GM23338 (cell line): ENCODE measurements around the gene CCDC73. TPM values are rescaled to one million over a fixed set of nuclear protein-coding genes. Genes with fewer than 3 reads are reported as not detected.

Experiments
- ATAC-seq: fragments of 200-7000 bp; cut with Tn5 transposase; 3 replicates; pipeline ENCODE4 v1.9.1; 2020
- DNase-seq: peaks from one replicate; pipeline ENCODE4 v3.0.0-alpha.2; 2015; ENCODE audit warnings: low spot score
- H2AFZ ChIP-seq: fragments of 200-600 bp; sonication (generic); 2 replicates; pipeline ENCODE4 v1.8.0; 2016; ENCODE audit warnings: antibody characterized with exemption, mild to moderate bottlenecking, moderate library complexity
- H3F3A ChIP-seq: fragments of 200-600 bp; sonication (generic); replicated peaks from 2 replicates; pipeline ENCODE4 v1.8.0; 2017; ENCODE audit warnings: antibody characterized with exemption, mixed run types, low read depth
- H3K27ac ChIP-seq: fragments of 200-600 bp; sonication (generic); 2 replicates; pipeline ENCODE4 v1.6.1; 2016; ENCODE audit warnings: low read depth
- H3K27me3 ChIP-seq: fragments of 200-600 bp; sonication (generic); 2 replicates; pipeline ENCODE4 v1.8.0; 2016; ENCODE audit warnings: mild to moderate bottlenecking, mixed run types, moderate library complexity; ENCODE audit not compliant: insufficient read depth
- H3K36me3 ChIP-seq: fragments of 200-600 bp; sonication (generic); 2 replicates; pipeline ENCODE4 v1.8.0; 2016; ENCODE audit warnings: mild to moderate bottlenecking; ENCODE audit not compliant: insufficient read depth
- H3K4me1 ChIP-seq: fragments of 200-600 bp; sonication (generic); 2 replicates; pipeline ENCODE4 v1.8.0; 2016; ENCODE audit warnings: mild to moderate bottlenecking, moderate library complexity; ENCODE audit not compliant: insufficient read depth
- H3K4me2 ChIP-seq: fragments of 200-600 bp; sonication (generic); 2 replicates; pipeline ENCODE4 v1.7.1; 2017; ENCODE audit warnings: mixed run types
- H3K4me3 ChIP-seq: fragments of 200-600 bp; sonication (generic); 2 replicates; pipeline ENCODE4 v1.6.1; 2016; ENCODE audit warnings: mixed run types
- H3K79me2 ChIP-seq: fragments of 200-600 bp; sonication (generic); replicated peaks from 2 replicates; pipeline ENCODE4 v1.8.0; 2017; ENCODE audit warnings: mild to moderate bottlenecking; ENCODE audit not compliant: insufficient read depth
- H3K9me2 ChIP-seq: fragments of 200-600 bp; sonication (generic); 2 replicates; pipeline ENCODE4 v1.8.0; 2017; ENCODE audit not compliant: insufficient read depth
- H4K20me1 ChIP-seq: fragments of 200-600 bp; sonication (generic); replicated peaks from 2 replicates; pipeline ENCODE4 v1.8.0; 2017; ENCODE audit warnings: mild to moderate bottlenecking; ENCODE audit not compliant: insufficient read depth
- H3K27ac Mint-ChIP-seq: 2 replicates; pipeline ENCODE4 v1.8.0; 2020; ENCODE audit warnings: inconsistent platforms, mild to moderate bottlenecking, moderate library complexity, mixed read lengths
- H3K27me3 Mint-ChIP-seq: 3 replicates; pipeline ENCODE4 v1.8.0; 2022; ENCODE audit warnings: low read depth, mild to moderate bottlenecking, moderate library complexity, mixed read lengths, inconsistent platforms; ENCODE audit not compliant: insufficient read depth, poor library complexity
- H3K36me3 Mint-ChIP-seq: 3 replicates; pipeline ENCODE4 v1.8.0; 2021; ENCODE audit warnings: low read depth, mild to moderate bottlenecking, inconsistent platforms, moderate library complexity, mixed read lengths
- H3K4me1 Mint-ChIP-seq: 3 replicates; pipeline ENCODE4 v1.8.0; 2020; ENCODE audit warnings: mild to moderate bottlenecking, inconsistent platforms, mixed read lengths
- H3K4me3 Mint-ChIP-seq: 3 replicates; pipeline ENCODE4 v1.8.0; 2021; ENCODE audit warnings: moderate library complexity, mild to moderate bottlenecking, inconsistent platforms, mixed read lengths
- H3K9me3 Mint-ChIP-seq: 3 replicates; pipeline ENCODE4 v1.8.0; 2020; ENCODE audit warnings: moderate library complexity, mild to moderate bottlenecking, inconsistent platforms, mixed read lengths
- EZH2 ChIP-seq: fragments of 200-600 bp; sonication (generic); IDR thresholded peaks from one replicate; pipeline ENCODE4 v1.8.0; 2017; ENCODE audit warnings: antibody characterized with exemption, mild to moderate bottlenecking, low read depth; ENCODE audit not compliant: unreplicated experiment
- EZH2phosphoT487 ChIP-seq: fragments of 200-600 bp; sonication (generic); IDR thresholded peaks from one replicate; pipeline ENCODE4 v1.8.1; 2018; ENCODE audit warnings: antibody characterized with exemption; ENCODE audit not compliant: unreplicated experiment
- ZNF114 ChIP-seq: fragments of 250-450 bp; sonication (Bioruptor Pico); IDR thresholded peaks from 2 replicates; pipeline ENCODE4 v1.5.0; 2020; ENCODE audit warnings: mild to moderate bottlenecking, moderate library complexity
- ZNF331 ChIP-seq: fragments of 250-450 bp; sonication (Bioruptor Pico); IDR thresholded peaks from 2 replicates; pipeline ENCODE4 v1.5.0; 2020; ENCODE audit warnings: low read depth, mild to moderate bottlenecking, moderate library complexity
- polyA plus RNA-seq: library from polyadenylated mRNA; unstranded; fragments of >200 nt; fragmentation: Nextera tagmentation; extraction: Ambion mirVana; gene quantifications from 2 replicates; pipeline ENCODE4 v1.2.1, GENCODE V29; 2016
- total RNA-seq: library from RNA; depleted of rRNA; stranded (reverse); fragments of >200 nt; shearing (Covaris generic); gene quantifications from 2 replicates; pipeline ENCODE4 v1.2.3, GENCODE V29; 2014
- TF ChIP-seq, protein P1 (sequence below), 2 experiments: fragments of 200-600 bp in 1 of 2; sonication (generic) in 1 of 2; conservative IDR thresholded peaks; 2 replicates each; pipeline versions ENCODE4 v1.5.1 to v1.6.1; 2016 to 2017; ENCODE audit warnings: antibody characterized with exemption in 2 of 2, low read depth in 2 of 2, mild to moderate bottlenecking in 2 of 2, moderate library complexity in 1 of 2
- TF ChIP-seq, protein P2 (sequence below): IDR thresholded peaks from one replicate; pipeline ENCODE4 v1.6.1; 2018; ENCODE audit warnings: antibody characterized with exemption; ENCODE audit not compliant: unreplicated experiment
- TF ChIP-seq, protein P3 (sequence below): IDR thresholded peaks from 2 replicates; pipeline ENCODE4 v1.6.1; 2016; ENCODE audit warnings: antibody characterized with exemption
- TF ChIP-seq, protein P4 (sequence below): fragments of 250-450 bp; sonication (Bioruptor Pico); IDR thresholded peaks from 2 replicates; pipeline ENCODE4 v1.5.0; 2020; ENCODE audit warnings: mild to moderate bottlenecking, moderate library complexity

The CCDC73 gene
- total and polyA plus RNA-seq, 2 experiments from 2014 or later = 0.06 TPM; not detected in 1

DNA sequence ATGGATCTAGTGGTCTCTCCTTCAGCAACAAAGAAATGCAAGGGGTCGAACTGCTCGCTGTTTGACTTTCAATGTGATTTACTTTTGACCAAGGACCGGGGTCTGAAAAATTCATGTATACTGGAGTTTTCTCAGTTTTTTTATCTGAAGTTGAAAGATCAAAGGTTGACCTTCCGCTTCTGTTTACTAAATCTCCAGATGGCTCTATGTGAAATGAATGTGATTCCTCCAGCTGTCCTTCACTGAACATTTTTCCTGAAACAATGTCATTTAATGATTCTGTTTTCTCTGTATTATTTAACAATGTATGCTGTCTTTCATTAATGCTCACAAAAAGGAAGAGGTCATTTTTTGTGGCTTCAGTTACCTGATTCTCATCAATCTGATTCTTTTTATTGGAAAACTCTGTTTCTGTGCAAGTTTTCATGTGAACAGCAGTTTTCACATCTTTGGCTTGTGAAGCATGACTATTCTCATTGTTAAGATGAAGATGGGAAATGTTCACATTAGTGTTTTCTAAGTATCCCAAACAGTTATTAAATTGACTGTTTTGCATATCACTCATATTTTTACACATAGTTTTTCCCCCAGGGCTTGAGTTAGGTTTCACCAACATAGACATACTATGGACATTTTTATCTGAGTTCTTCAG is 180.8 kb downstream of the CCDC73 start (continued):
- TF ChIP-seq, protein P1, sequence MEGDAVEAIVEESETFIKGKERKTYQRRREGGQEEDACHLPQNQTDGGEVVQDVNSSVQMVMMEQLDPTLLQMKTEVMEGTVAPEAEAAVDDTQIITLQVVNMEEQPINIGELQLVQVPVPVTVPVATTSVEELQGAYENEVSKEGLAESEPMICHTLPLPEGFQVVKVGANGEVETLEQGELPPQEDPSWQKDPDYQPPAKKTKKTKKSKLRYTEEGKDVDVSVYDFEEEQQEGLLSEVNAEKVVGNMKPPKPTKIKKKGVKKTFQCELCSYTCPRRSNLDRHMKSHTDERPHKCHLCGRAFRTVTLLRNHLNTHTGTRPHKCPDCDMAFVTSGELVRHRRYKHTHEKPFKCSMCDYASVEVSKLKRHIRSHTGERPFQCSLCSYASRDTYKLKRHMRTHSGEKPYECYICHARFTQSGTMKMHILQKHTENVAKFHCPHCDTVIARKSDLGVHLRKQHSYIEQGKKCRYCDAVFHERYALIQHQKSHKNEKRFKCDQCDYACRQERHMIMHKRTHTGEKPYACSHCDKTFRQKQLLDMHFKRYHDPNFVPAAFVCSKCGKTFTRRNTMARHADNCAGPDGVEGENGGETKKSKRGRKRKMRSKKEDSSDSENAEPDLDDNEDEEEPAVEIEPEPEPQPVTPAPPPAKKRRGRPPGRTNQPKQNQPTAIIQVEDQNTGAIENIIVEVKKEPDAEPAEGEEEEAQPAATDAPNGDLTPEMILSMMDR (conservative IDR thresholded peaks at IDR 0.05; ENCODE audit: low read depth in 2 of 2) = no peak
- TF ChIP-seq, protein P2, sequence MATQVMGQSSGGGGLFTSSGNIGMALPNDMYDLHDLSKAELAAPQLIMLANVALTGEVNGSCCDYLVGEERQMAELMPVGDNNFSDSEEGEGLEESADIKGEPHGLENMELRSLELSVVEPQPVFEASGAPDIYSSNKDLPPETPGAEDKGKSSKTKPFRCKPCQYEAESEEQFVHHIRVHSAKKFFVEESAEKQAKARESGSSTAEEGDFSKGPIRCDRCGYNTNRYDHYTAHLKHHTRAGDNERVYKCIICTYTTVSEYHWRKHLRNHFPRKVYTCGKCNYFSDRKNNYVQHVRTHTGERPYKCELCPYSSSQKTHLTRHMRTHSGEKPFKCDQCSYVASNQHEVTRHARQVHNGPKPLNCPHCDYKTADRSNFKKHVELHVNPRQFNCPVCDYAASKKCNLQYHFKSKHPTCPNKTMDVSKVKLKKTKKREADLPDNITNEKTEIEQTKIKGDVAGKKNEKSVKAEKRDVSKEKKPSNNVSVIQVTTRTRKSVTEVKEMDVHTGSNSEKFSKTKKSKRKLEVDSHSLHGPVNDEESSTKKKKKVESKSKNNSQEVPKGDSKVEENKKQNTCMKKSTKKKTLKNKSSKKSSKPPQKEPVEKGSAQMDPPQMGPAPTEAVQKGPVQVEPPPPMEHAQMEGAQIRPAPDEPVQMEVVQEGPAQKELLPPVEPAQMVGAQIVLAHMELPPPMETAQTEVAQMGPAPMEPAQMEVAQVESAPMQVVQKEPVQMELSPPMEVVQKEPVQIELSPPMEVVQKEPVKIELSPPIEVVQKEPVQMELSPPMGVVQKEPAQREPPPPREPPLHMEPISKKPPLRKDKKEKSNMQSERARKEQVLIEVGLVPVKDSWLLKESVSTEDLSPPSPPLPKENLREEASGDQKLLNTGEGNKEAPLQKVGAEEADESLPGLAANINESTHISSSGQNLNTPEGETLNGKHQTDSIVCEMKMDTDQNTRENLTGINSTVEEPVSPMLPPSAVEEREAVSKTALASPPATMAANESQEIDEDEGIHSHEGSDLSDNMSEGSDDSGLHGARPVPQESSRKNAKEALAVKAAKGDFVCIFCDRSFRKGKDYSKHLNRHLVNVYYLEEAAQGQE = no peak
- TF ChIP-seq EZH2 = no peak

DNA sequence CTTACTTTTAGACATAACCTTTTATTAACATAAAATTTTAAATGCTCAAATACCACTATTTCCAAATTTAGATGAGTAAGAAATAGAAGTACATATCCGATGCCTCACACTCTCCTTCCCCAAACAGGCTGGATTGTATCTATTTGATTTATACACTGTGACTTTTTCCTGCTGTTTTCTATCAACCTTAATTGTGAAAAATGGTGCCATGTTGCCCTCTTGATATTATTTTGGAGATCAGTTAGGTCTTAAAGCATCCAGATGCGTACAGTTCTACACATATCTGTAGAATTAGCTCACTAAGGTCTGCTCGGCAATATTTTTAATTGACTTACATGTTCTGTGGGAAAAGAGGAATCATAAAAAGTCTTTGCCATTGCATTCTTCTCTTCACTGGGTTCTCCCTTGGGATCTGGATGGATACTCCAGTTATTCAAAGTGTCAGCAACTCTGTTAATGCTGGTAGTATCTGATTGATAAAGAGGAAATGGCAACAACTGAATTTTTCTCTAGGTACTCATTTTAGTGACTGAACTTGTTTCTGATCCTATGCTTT is 183.6 kb downstream of the CCDC73 start:
- peaks cover 33% of the 10 kb centered on the region for H3K9me3 Mint-ChIP-seq
- peaks cover 6% of the 10 kb centered on the region for H3K27me3 Mint-ChIP-seq
- H3K36me3 Mint-ChIP-seq = peaks cover 35% of the 10 kb centered on the region
- H3K27ac Mint-ChIP-seq = no peak overlapping the region
- Histone ChIP-seq H3K4me2 (no peak overlapping the region), H3K9me2 (no peaks in the 10 kb centered on the region), H3K27ac (no peak overlapping the region), H3K27me3 (no peaks in the 10 kb centered on the region), H2AFZ (no peak overlapping the region), H3K79me2 (no peaks in the 10 kb centered on the region), H3K36me3 (no peaks in the 10 kb centered on the region), H3F3A (no peaks in the 10 kb centered on the region), H4K20me1 (no peaks in the 10 kb centered on the region), H3K4me3 (no peak overlapping the region), H3K4me1 (0 out of 2 replicates have a peak, but pooled peaks cover 6% of the 10 kb centered on the region)
- peaks cover 4% of the 10 kb centered on the region for H3K4me1 Mint-ChIP-seq
- ATAC-seq (no peak), DNase-seq (no peak)
- no peak overlapping the region for H3K4me3 Mint-ChIP-seq
- TF ChIP-seq, protein P1 (conservative IDR thresholded peaks at IDR 0.05; ENCODE audit: low read depth in 2 of 2) = no peak
- TF ChIP-seq, protein P3, sequence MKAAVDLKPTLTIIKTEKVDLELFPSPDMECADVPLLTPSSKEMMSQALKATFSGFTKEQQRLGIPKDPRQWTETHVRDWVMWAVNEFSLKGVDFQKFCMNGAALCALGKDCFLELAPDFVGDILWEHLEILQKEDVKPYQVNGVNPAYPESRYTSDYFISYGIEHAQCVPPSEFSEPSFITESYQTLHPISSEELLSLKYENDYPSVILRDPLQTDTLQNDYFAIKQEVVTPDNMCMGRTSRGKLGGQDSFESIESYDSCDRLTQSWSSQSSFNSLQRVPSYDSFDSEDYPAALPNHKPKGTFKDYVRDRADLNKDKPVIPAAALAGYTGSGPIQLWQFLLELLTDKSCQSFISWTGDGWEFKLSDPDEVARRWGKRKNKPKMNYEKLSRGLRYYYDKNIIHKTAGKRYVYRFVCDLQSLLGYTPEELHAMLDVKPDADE = no peak
- TF ChIP-seq, protein P4, sequence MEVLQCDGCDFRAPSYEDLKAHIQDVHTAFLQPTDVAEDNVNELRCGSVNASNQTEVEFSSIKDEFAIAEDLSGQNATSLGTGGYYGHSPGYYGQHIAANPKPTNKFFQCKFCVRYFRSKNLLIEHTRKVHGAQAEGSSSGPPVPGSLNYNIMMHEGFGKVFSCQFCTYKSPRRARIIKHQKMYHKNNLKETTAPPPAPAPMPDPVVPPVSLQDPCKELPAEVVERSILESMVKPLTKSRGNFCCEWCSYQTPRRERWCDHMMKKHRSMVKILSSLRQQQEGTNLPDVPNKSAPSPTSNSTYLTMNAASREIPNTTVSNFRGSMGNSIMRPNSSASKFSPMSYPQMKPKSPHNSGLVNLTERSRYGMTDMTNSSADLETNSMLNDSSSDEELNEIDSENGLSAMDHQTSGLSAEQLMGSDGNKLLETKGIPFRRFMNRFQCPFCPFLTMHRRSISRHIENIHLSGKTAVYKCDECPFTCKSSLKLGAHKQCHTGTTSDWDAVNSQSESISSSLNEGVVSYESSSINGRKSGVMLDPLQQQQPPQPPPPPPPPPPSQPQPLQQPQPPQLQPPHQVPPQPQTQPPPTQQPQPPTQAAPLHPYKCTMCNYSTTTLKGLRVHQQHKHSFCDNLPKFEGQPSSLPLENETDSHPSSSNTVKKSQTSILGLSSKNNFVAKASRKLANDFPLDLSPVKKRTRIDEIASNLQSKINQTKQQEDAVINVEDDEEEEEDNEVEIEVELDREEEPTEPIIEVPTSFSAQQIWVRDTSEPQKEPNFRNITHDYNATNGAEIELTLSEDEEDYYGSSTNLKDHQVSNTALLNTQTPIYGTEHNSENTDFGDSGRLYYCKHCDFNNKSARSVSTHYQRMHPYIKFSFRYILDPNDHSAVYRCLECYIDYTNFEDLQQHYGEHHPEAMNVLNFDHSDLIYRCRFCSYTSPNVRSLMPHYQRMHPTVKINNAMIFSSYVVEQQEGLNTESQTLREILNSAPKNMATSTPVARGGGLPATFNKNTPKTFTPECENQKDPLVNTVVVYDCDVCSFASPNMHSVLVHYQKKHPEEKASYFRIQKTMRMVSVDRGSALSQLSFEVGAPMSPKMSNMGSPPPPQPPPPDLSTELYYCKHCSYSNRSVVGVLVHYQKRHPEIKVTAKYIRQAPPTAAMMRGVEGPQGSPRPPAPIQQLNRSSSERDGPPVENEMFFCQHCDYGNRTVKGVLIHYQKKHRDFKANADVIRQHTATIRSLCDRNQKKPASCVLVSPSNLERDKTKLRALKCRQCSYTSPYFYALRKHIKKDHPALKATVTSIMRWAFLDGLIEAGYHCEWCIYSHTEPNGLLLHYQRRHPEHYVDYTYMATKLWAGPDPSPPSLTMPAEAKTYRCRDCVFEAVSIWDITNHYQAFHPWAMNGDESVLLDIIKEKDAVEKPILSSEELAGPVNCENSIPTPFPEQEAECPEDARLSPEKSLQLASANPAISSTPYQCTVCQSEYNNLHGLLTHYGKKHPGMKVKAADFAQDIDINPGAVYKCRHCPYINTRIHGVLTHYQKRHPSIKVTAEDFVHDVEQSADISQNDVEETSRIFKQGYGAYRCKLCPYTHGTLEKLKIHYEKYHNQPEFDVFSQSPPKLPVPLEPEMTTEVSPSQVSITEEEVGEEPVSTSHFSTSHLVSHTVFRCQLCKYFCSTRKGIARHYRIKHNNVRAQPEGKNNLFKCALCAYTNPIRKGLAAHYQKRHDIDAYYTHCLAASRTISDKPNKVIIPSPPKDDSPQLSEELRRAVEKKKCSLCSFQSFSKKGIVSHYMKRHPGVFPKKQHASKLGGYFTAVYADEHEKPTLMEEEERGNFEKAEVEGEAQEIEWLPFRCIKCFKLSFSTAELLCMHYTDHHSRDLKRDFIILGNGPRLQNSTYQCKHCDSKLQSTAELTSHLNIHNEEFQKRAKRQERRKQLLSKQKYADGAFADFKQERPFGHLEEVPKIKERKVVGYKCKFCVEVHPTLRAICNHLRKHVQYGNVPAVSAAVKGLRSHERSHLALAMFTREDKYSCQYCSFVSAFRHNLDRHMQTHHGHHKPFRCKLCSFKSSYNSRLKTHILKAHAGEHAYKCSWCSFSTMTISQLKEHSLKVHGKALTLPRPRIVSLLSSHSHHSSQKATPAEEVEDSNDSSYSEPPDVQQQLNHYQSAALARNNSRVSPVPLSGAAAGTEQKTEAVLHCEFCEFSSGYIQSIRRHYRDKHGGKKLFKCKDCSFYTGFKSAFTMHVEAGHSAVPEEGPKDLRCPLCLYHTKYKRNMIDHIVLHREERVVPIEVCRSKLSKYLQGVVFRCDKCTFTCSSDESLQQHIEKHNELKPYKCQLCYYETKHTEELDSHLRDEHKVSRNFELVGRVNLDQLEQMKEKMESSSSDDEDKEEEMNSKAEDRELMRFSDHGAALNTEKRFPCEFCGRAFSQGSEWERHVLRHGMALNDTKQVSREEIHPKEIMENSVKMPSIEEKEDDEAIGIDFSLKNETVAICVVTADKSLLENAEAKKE (CRISPR knock-in tag) = no peak
- TF ChIP-seq ZNF331 (CRISPR knock-in tag) (no peak), ZNF114 (no peak), EZH2phosphoT487 (no peak)
